K562 (cell line): ENCODE data around the gene BOC. TPM values are rescaled to one million over a fixed set of nuclear protein-coding genes. Genes with fewer than 3 reads are reported as not detected.

Source experiments
- ATAC-seq: fragments of 200-7000 bp; cut with Tn5 transposase; 3 replicates; pipeline ENCODE4 v1.9.1; 2020; ENCODE audit warnings: moderate library complexity
- BruUV-seq: library from RNA; stranded (reverse); fragments of 400-500 nt; replicated peaks from 2 replicates; lab custom pipeline; 2021; lab: Mats Ljungman, UMichigan
- CTCF ChIA-PET: fragments of 300-600 bp; formaldehyde crosslinking; extraction: SDS; loops from one replicate; lab custom pipeline; 2021; ENCODE audit warnings: low intra/inter-chr PET ratio; lab: Yijun Ruan, JAX
- POLR2A ChIA-PET: fragments of 300-600, 350-650 bp; sonication (Branson Sonifier 250); formaldehyde crosslinking; extraction: SDS; loops from one replicate; lab custom pipeline; 2021; ENCODE audit warnings: antibody characterized with exemption, inconsistent platforms; lab: Yijun Ruan, JAX
- DNase-seq, 4 experiments: peaks; one replicate each; pipeline versions ENCODE4 v3.0.0 to v3.0.0-alpha.2; 2011 to 2018; ENCODE audit warnings: low spot score in 3 of 4, mixed read lengths in 3 of 4; ENCODE audit errors: extremely low read depth in 1 of 4
- FAIRE-seq: peaks from 2 replicates; lab custom pipeline; 2011; peaks lifted over from hg19 to GRCh38; lab: Jason Lieb, UNC
- H2AFZ ChIP-seq: 2 replicates; pipeline ENCODE4 v1.6.0; 2011; ENCODE audit warnings: low read depth, low read length, control low read depth, inconsistent platforms
- H3K27ac ChIP-seq: fragments of 200-600 bp; 3 replicates; pipeline ENCODE4 v1.8.0; 2011; ENCODE audit warnings: low read depth, mild to moderate bottlenecking, control low read depth, inconsistent platforms, low read length, moderate library complexity, mixed read lengths; ENCODE audit errors: extremely low read depth
- H3K27me3 ChIP-seq, 2 experiments: fragments of 300-600 bp in 1 of 2; 2 replicates in 1 of 2; 3 replicates in 1 of 2; pipeline versions ENCODE4 v1.6.0 to v1.8.0; 2011; ENCODE audit warnings: inconsistent platforms in 2 of 2, low read length in 2 of 2, mild to moderate bottlenecking in 1 of 2, mixed read lengths in 1 of 2, moderate library complexity in 1 of 2; ENCODE audit not compliant: control insufficient read depth in 2 of 2, insufficient read depth in 2 of 2
- H3K36me3 ChIP-seq: fragments of 300-600 bp; 3 replicates; pipeline ENCODE4 v1.8.0; 2011; ENCODE audit warnings: mild to moderate bottlenecking, low read length, inconsistent platforms; ENCODE audit not compliant: control insufficient read depth, insufficient read depth
- H3K4me1 ChIP-seq, 2 experiments: fragments of 200-600 bp in 1 of 2; replicated peaks in 1 of 2; 2 replicates in 1 of 2; 3 replicates in 1 of 2; pipeline versions ENCODE4 v1.5.1 to v1.8.0; 2011; ENCODE audit warnings: inconsistent platforms in 2 of 2, low read length in 2 of 2, mild to moderate bottlenecking in 1 of 2, mixed read lengths in 1 of 2, moderate library complexity in 1 of 2; ENCODE audit not compliant: control insufficient read depth in 2 of 2, insufficient read depth in 2 of 2
- H3K4me2 ChIP-seq: 2 replicates; pipeline ENCODE4 v1.6.1; 2011; ENCODE audit warnings: low read length, control low read depth, inconsistent platforms, mixed read lengths; ENCODE audit not compliant: insufficient read depth
- H3K4me3 ChIP-seq: fragments of 200-600 bp; sonication (generic), shearing (Covaris generic); 2 replicates; pipeline ENCODE4 v1.5.1; 2016; ENCODE audit warnings: control low read depth, inconsistent platforms
- H3K79me2 ChIP-seq: fragments of 200-600 bp; 3 replicates; pipeline ENCODE4 v1.8.0; 2011; ENCODE audit warnings: low read length, inconsistent platforms; ENCODE audit not compliant: control insufficient read depth, insufficient read depth
- H3K9ac ChIP-seq, 2 experiments: 2 replicates each; pipeline versions ENCODE4 v1.6.0 to v1.6.1; 2011; ENCODE audit warnings: low read depth in 2 of 2, low read length in 2 of 2, control low read depth in 1 of 2, inconsistent platforms in 1 of 2, mild to moderate bottlenecking in 1 of 2, mixed read lengths in 1 of 2; ENCODE audit not compliant: insufficient read depth in 1 of 2
- H3K9me1 ChIP-seq: one replicate; pipeline ENCODE4 v1.6.0; 2011; ENCODE audit warnings: inconsistent platforms, mild to moderate bottlenecking, low read length, moderate library complexity; ENCODE audit not compliant: control insufficient read depth, insufficient read depth
- H3K9me3 ChIP-seq: replicated peaks from 2 replicates; pipeline ENCODE4 v1.5.1; 2011; ENCODE audit warnings: low read depth, low read length, inconsistent platforms; ENCODE audit not compliant: control insufficient read depth, insufficient read depth
- H4K20me1 ChIP-seq: replicated peaks from 2 replicates; pipeline ENCODE4 v1.6.1; 2011; ENCODE audit warnings: low read length, inconsistent platforms, mixed read lengths; ENCODE audit not compliant: control insufficient read depth, insufficient read depth
- BRD4 ChIP-seq: fragments of 200-600 bp; sonication (generic); IDR thresholded peaks from 2 replicates; pipeline ENCODE4 v1.6.1; 2017; ENCODE audit warnings: inconsistent platforms
- CXXC5 ChIP-seq: fragments of 250-450 bp; sonication (Bioruptor Pico); IDR thresholded peaks from 2 replicates; pipeline ENCODE4 v1.8.0; 2022; ENCODE audit warnings: inconsistent platforms, mild to moderate bottlenecking, moderate library complexity
- FUS ChIP-seq: fragments of 200-400 bp; formaldehyde crosslinking; optimal IDR thresholded peaks from 2 replicates; pipeline ENCODE3; 2017; ENCODE audit warnings: low read depth, low read length
- LCOR ChIP-seq: sonication (generic); formaldehyde crosslinking; IDR thresholded peaks from 2 replicates; pipeline ENCODE4 v1.8.0; 2022; ENCODE audit warnings: mild to moderate bottlenecking, missing genetic modification reagents
- NKRF ChIP-seq: fragments of 450-650 bp; IDR thresholded peaks from 2 replicates; pipeline ENCODE4 v1.6.1; 2016; ENCODE audit warnings: borderline replicate concordance
- TCF3 ChIP-seq: sonication (generic); formaldehyde crosslinking; IDR thresholded peaks from 2 replicates; pipeline ENCODE4 v1.4.0; 2020; ENCODE audit warnings: mild to moderate bottlenecking, missing genetic modification reagents
- VEZF1 ChIP-seq: fragments of 200-800 bp; sonication (Bioruptor generic); IDR thresholded peaks from 2 replicates; pipeline ENCODE4 v1.6.1; 2017; ENCODE audit warnings: missing genetic modification characterization, missing compliant biosample characterization
- ZBTB26 ChIP-seq: fragments of 450-650 bp; formaldehyde crosslinking; IDR thresholded peaks from 2 replicates; pipeline ENCODE4 v1.4.0; 2022; ENCODE audit warnings: missing genetic modification characterization
- ZFP36 ChIP-seq: fragments of 150-350 bp; IDR thresholded peaks from 2 replicates; pipeline ENCODE4 v1.6.1; 2018; ENCODE audit warnings: low read length, low read depth; ENCODE audit not compliant: partially characterized antibody
- ZNF277 ChIP-seq: fragments of 250-450 bp; sonication (Bioruptor Pico); IDR thresholded peaks from 2 replicates; pipeline ENCODE4 v1.8.0; 2022; ENCODE audit warnings: inconsistent platforms, mild to moderate bottlenecking, moderate library complexity, borderline replicate concordance
- WGBS: fragments of 100-300 bp; shearing (Covaris generic); methylation state at CpG from one replicate; pipeline ENCODE4 v1.1.6; 2016; ENCODE audit warnings: low coverage, mixed read lengths; ENCODE audit not compliant: insufficient coverage; ENCODE audit errors: missing lambda C conversion rate; 5-methylcytosine and 5-hydroxymethylcytosine counted together
- in situ Hi-C: fragments of 300-500 bp; cut with MboI; formaldehyde crosslinking; loops from 4 replicates; pipeline ENCODE4 v1.15.0; 2018; ENCODE audit warnings: inconsistent platforms, mixed read lengths
- intact Hi-C: fragments of 100-400 bp; cut with micrococcal nuclease; formaldehyde crosslinking; loops from 2 replicates; pipeline ENCODE4 v1.14.2; 2022
- polyA plus RNA-seq, 8 experiments: library from polyadenylated mRNA; depleted of rRNA in 4 of 8; stranded (reverse) in 5 of 8; unstranded in 3 of 8; fragments of >200 nt; fragmentation: Nextera tagmentation in 2 of 8; fragmentation: Illumina TruSeq in 1 of 8; extraction: Ambion mirVana in 2 of 8; extraction: Trizol in 1 of 8; gene quantifications; 2 replicates each; pipeline versions ENCODE4 v1.2.1 to v1.2.3, GENCODE V29; 2011 to 2014; ENCODE audit warnings: inconsistent platforms in 1 of 8, missing spikeins in 1 of 8
- total RNA-seq, 7 experiments: library from RNA; depleted of rRNA in 6 of 7; stranded (reverse); fragments of >200 nt in 6 of 7; fragmentation: Illumina TruSeq in 2 of 7; extraction: Trizol in 2 of 7; gene quantifications; 2 replicates each; pipeline versions ENCODE4 v1.2.1 to v1.2.3, GENCODE V29; 2011 to 2021; ENCODE audit warnings: low replicate concordance in 1 of 7

BOC gene
- total and polyA plus RNA-seq, 9 of the 15 experiments (the other 6 are each of a cell fraction or from before 2014, with no cell fraction given) = not detected

GRCh38 chr3:113193288-113193687 lies 18.1 kb upstream of the BOC start:
- in situ Hi-C loops (no loop called here), intact Hi-C loops (no loop called here)
- no TSS peak for BruUV-seq
- CTCF ChIA-PET = no interaction called here
- Histone ChIP-seq H2AFZ (no peak overlapping the region), H3K4me1 (no peaks in the 10 kb centered on the region), H3K36me3 (no peaks in the 10 kb centered on the region), H3K27me3 (no peaks in the 10 kb centered on the region; a peak in 1 of 5 replicates), H3K4me2 (no peak overlapping the region), H4K20me1 (no peaks in the 10 kb centered on the region), H3K79me2 (no peaks in the 10 kb centered on the region)
- ATAC-seq (no peak), DNase-seq (no peak)
- WGBS = 0% methylated on average over 7 of the region's 8 CpGs
- POLR2A ChIA-PET = no interaction called here
- TF ChIP-seq BRD4 = no peak
- TF ChIP-seq TCF3 (CRISPR knock-in tag) = no peak
- TF ChIP-seq ZFP36 = no peak
- TF ChIP-seq VEZF1 = no peak
- no peak for TF ChIP-seq ZNF277 (CRISPR knock-in tag)
- no peak for TF ChIP-seq ZBTB26 (CRISPR knock-in tag)
- no peak for TF ChIP-seq FUS
- no peak for TF ChIP-seq NKRF
- no peak for TF ChIP-seq LCOR (CRISPR knock-in tag)
- TF ChIP-seq CXXC5 (CRISPR knock-in tag) = no peak
- TF ChIP-seq, all 486 proteins: peak for 0
- no peaks in the 10 kb centered on the region for H3K9me1 ChIP-seq
- H3K27ac ChIP-seq = no peak overlapping the region
- no peak overlapping the region for H3K4me3 ChIP-seq
- no peaks in the 10 kb centered on the region for H3K9me3 ChIP-seq
- no peak for FAIRE-seq
- H3K9ac ChIP-seq = no peak overlapping the region
